Calu3 (cell line): ENCODE measurements around the gene WDR36. TPM values are rescaled to one million over a fixed set of nuclear protein-coding genes. Genes with fewer than 3 reads are reported as not detected.

Experiments used
- BruUV-seq: library from RNA; stranded (reverse); fragments of 400-500 nt; replicated peaks from 2 replicates; lab custom pipeline; 2021; lab: Mats Ljungman, UMichigan
- CTCF ChIA-PET: fragments of 300-600 bp; sonication (Branson Sonifier 250); formaldehyde crosslinking; loops from one replicate; lab custom pipeline; 2022; ENCODE audit warnings: antibody characterized with exemption; lab: Charles Lee
- DNase-seq: peaks from one replicate; pipeline ENCODE4 v3.0.0; 2022
- H3K27ac Mint-ChIP-seq: one replicate; pipeline ENCODE4 v1.8.0; 2022; ENCODE audit warnings: mixed read lengths; ENCODE audit not compliant: unreplicated experiment
- H3K27me3 Mint-ChIP-seq: one replicate; pipeline ENCODE4 v1.8.0; 2022; ENCODE audit warnings: mixed read lengths; ENCODE audit not compliant: unreplicated experiment
- H3K36me3 Mint-ChIP-seq: one replicate; pipeline ENCODE4 v1.8.0; 2022; ENCODE audit warnings: mild to moderate bottlenecking, moderate library complexity, mixed read lengths; ENCODE audit not compliant: insufficient read depth, unreplicated experiment
- H3K4me1 Mint-ChIP-seq: one replicate; pipeline ENCODE4 v1.8.0; 2022; ENCODE audit warnings: mild to moderate bottlenecking, low read depth, mixed read lengths; ENCODE audit not compliant: unreplicated experiment
- H3K4me3 Mint-ChIP-seq: one replicate; pipeline ENCODE4 v1.8.0; 2022; ENCODE audit warnings: mild to moderate bottlenecking, low read depth, moderate library complexity, mixed read lengths; ENCODE audit not compliant: unreplicated experiment
- H3K9me3 Mint-ChIP-seq: one replicate; pipeline ENCODE4 v1.8.0; 2022; ENCODE audit warnings: low read depth, mixed read lengths; ENCODE audit not compliant: unreplicated experiment
- CTCF ChIP-seq: fragments of 200-600 bp; IDR thresholded peaks from one replicate; pipeline ENCODE4 v1.8.0; 2022; ENCODE audit warnings: antibody characterized with exemption; ENCODE audit not compliant: unreplicated experiment
- intact Hi-C: fragments of 100-400 bp; cut with micrococcal nuclease; formaldehyde crosslinking; loops from one replicate; pipeline ENCODE4 v1.10.0; 2022; ENCODE audit not compliant: unreplicated experiment
- total RNA-seq: library from RNA; stranded (reverse); gene quantifications from 2 replicates; pipeline ENCODE4 v1.2.3, GENCODE V29; 2022

WDR36 gene
- total RNA-seq, 1 experiment from 2014 or later: 48.7 TPM

DNA sequence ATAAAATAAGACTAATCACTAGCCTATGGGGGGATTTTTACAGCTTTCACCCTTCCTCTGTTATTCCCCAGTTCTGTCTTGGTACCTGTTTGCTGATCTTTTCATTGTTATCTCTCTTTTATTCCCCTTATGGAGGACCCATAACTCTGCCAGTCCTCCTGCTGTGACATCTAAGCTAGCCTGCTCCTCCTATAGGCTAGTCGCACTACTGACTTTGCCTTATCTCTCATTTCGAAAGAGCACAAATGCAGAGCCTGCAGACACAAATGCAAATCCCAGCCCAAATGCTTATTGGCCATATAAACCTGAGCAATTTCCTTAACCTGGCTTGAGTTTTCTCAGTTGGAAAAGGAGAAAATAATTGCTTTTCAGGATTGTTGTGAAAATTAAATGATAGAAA, 72.9 kb downstream of the WDR36 start:
- BruUV-seq: no TSS peak
- intact Hi-C loops: no loop called here
- no peaks in the 10 kb centered on the region for H3K9me3 Mint-ChIP-seq
- TF ChIP-seq CTCF: no peak
- no peak overlapping the region for H3K27ac Mint-ChIP-seq
- no peak for DNase-seq
- peaks cover 7% of the 10 kb centered on the region for H3K4me1 Mint-ChIP-seq
- H3K36me3 Mint-ChIP-seq: no peaks in the 10 kb centered on the region
- CTCF ChIA-PET: no interaction called here
- no peaks in the 10 kb centered on the region for H3K27me3 Mint-ChIP-seq
- H3K4me3 Mint-ChIP-seq: no peak overlapping the region

GRCh38 chr5:111167551-111167950, 75.4 kb downstream of the WDR36 start:
- DNase-seq: no peak
- no peak for TF ChIP-seq CTCF
- H3K4me1 Mint-ChIP-seq: peaks cover 3% of the 10 kb centered on the region
- H3K4me3 Mint-ChIP-seq: no peak overlapping the region
- H3K27me3 Mint-ChIP-seq: no peaks in the 10 kb centered on the region
- CTCF ChIA-PET: no interaction called here
- no TSS peak for BruUV-seq
- intact Hi-C loops: no loop called here
- H3K36me3 Mint-ChIP-seq: no peaks in the 10 kb centered on the region
- no peaks in the 10 kb centered on the region for H3K9me3 Mint-ChIP-seq
- no peak overlapping the region for H3K27ac Mint-ChIP-seq

- DNase-seq: no peak
- Mint-ChIP-seq H3K4me3 (no peak overlapping the region), H3K27ac (no peak overlapping the region), H3K36me3 (no peaks in the 10 kb centered on the region), H3K4me1 (no peaks in the 10 kb centered on the region), H3K27me3 (no peaks in the 10 kb centered on the region), H3K9me3 (no peaks in the 10 kb centered on the region)
- CTCF ChIA-PET: interaction anchor here (1.0 kb wide), 1 partner anchor 10 kb away, joined by 3 read pairs; no protein-coding TSS in a partner anchor
- BruUV-seq: no TSS peak
- no peak for TF ChIP-seq CTCF
- intact Hi-C loops: no loop called here
Measured at GRCh38 chr5:111168608-111169007, 76.5 kb downstream of the WDR36 start.

GRCh38 chr5:111169269-111169668, 77.1 kb downstream of the WDR36 start:
- no peaks in the 10 kb centered on the region for H3K36me3 Mint-ChIP-seq
- no peak for DNase-seq
- no peaks in the 10 kb centered on the region for H3K4me1 Mint-ChIP-seq
- no TSS peak for BruUV-seq
- TF ChIP-seq CTCF: no peak
- no peaks in the 10 kb centered on the region for H3K27me3 Mint-ChIP-seq
- H3K27ac Mint-ChIP-seq: no peak overlapping the region
- CTCF ChIA-PET: interaction anchor here (0.9 to 1.0 kb wide), 2 partner anchors 9 to 11 kb away, joined by 3 to 6 read pairs; no protein-coding TSS in a partner anchor
- intact Hi-C loops: no loop called here
- H3K4me3 Mint-ChIP-seq: no peak overlapping the region
- H3K9me3 Mint-ChIP-seq: no peaks in the 10 kb centered on the region
